A549 (cell line): ENCODE measurements around the gene MBNL1.

Experiments used
- CHD2 ChIP-seq: fragments of 150-350 bp; IDR thresholded peaks from 2 replicates; pipeline ENCODE4 v1.6.1; 2014; ENCODE audit warnings: low read length; ENCODE audit not compliant: partially characterized antibody
- TF ChIP-seq, protein P1 (sequence below): fragments of >200 bp; sonication (Bioruptor Twin); formaldehyde crosslinking; IDR thresholded peaks from 3 replicates; pipeline ENCODE4 v1.5.1; 2016

DNA sequence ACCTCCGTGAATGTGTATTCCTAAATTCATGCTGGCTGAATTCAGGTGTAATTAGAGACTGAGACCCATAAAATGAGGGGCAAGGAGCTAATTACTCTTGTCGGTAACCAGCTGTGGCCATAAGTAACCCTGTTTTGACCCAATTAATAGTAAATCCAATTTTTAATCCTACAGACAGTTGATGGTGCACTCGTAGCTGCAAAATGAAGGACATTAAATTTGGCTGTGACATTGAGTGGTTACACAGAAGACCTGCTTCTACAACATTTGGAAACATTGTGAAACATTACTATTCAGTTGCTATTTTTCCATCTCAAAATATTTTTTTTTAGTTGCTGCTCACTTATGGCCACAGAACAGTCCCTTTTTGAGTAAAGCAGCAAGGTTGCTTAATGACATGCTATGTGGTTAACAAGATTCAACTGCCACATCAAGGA is 33.0 kb downstream of the MBNL1 start:
- TF ChIP-seq, protein P1, sequence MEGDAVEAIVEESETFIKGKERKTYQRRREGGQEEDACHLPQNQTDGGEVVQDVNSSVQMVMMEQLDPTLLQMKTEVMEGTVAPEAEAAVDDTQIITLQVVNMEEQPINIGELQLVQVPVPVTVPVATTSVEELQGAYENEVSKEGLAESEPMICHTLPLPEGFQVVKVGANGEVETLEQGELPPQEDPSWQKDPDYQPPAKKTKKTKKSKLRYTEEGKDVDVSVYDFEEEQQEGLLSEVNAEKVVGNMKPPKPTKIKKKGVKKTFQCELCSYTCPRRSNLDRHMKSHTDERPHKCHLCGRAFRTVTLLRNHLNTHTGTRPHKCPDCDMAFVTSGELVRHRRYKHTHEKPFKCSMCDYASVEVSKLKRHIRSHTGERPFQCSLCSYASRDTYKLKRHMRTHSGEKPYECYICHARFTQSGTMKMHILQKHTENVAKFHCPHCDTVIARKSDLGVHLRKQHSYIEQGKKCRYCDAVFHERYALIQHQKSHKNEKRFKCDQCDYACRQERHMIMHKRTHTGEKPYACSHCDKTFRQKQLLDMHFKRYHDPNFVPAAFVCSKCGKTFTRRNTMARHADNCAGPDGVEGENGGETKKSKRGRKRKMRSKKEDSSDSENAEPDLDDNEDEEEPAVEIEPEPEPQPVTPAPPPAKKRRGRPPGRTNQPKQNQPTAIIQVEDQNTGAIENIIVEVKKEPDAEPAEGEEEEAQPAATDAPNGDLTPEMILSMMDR: no peak
- no peak for TF ChIP-seq CHD2
